NCI-H82 treated with DMSO at 0.1 percent for 48 hours (cell line): ENCODE results near the gene CDC42BPA.
A peak's percentile ranks its signal among the peaks of the same experiment; 100 is the strongest.
"Not testable (repeated sequence)": the region's sequence is repeated elsewhere in the genome, so short reads cannot be mapped to it uniquely, and the experiment has no call there.

Source experiments
- DNase-seq: peaks from one replicate; lab custom pipeline; 2025; ENCODE audit not compliant: unreplicated experiment; lab: John Stamatoyannopoulos, UW

The CDC42BPA gene

GRCh38 chr1:227318016-227318852, at the start of gene CDC42BPA:
Gene CDC42BPA (minus strand): TSS chr1:227318492. CDS start chr1:227317182, 1,310 bp downstream.
- DNase-seq = peak; percentile 71

- DNase-seq = no peak
Observed at GRCh38 chr1:227368009-227368408, 49.7 kb upstream of the CDC42BPA start.

- DNase-seq = no peak
Observed at GRCh38 chr1:227365473-227366431, 47.5 kb upstream of the CDC42BPA start.

GRCh38 chr1:227364657-227365056, 46.4 kb upstream of the CDC42BPA start:
- no peak for DNase-seq

GRCh38 chr1:227363825-227364224, 45.5 kb upstream of the CDC42BPA start:
- DNase-seq = no peak

- DNase-seq = no peak
Observed at GRCh38 chr1:227362039-227362438, 43.7 kb upstream of the CDC42BPA start.

GRCh38 chr1:227357927-227358302, 39.6 kb upstream of the CDC42BPA start:
- no peak for DNase-seq

- no peak for DNase-seq
Observed at GRCh38 chr1:227357171-227357926, 39.1 kb upstream of the CDC42BPA start.

- DNase-seq = no peak
Observed at GRCh38 chr1:227356620-227357146, 38.4 kb upstream of the CDC42BPA start.

GRCh38 chr1:227355542-227356245, 37.4 kb upstream of the CDC42BPA start:
- no peak for DNase-seq

- no peak for DNase-seq
Observed at GRCh38 chr1:227353186-227353585, 34.9 kb upstream of the CDC42BPA start.

GRCh38 chr1:227352164-227352563, 33.9 kb upstream of the CDC42BPA start:
- DNase-seq = not testable (repeated sequence)

- no peak for DNase-seq
Observed at GRCh38 chr1:227351443-227351842, 33.2 kb upstream of the CDC42BPA start.

- DNase-seq = no peak
Observed at GRCh38 chr1:227349967-227350366, 31.7 kb upstream of the CDC42BPA start.

- DNase-seq = no peak
Observed at GRCh38 chr1:227343727-227344551, 25.6 kb upstream of the CDC42BPA start.

GRCh38 chr1:227343206-227343605, 24.9 kb upstream of the CDC42BPA start:
- no peak for DNase-seq

GRCh38 chr1:227342075-227342829, 24.0 kb upstream of the CDC42BPA start:
- no peak for DNase-seq

- not testable (repeated sequence) for DNase-seq
Observed at GRCh38 chr1:227336136-227336535, 17.8 kb upstream of the CDC42BPA start.
